GM12878 (cell line): ENCODE results near the gene EML3. TPM values are rescaled to one million over a fixed set of nuclear protein-coding genes. Genes with fewer than 3 reads are reported as not detected.
A peak's percentile ranks its signal among the peaks of the same experiment; 100 is the strongest.

Experiments
- BCL3 ChIP-seq: IDR thresholded peaks from 2 replicates; pipeline ENCODE4 v1.6.1; 2011; ENCODE audit warnings: borderline replicate concordance, low read depth, mild to moderate bottlenecking, moderate library complexity, low read length; ENCODE audit not compliant: insufficient read depth, poor library complexity, severe bottlenecking
- CBX5 ChIP-seq: sonication (generic); IDR thresholded peaks from 2 replicates; pipeline ENCODE4 v1.6.1; 2016; ENCODE audit warnings: low read depth, moderate library complexity, mild to moderate bottlenecking, inconsistent platforms
- CEBPB ChIP-seq, 2 experiments: fragments of 150-350 bp in 1 of 2; IDR thresholded peaks; 2 replicates each; pipeline ENCODE4 v1.6.1; 2012 to 2014; ENCODE audit warnings: low read depth in 2 of 2, low read length in 2 of 2, borderline replicate concordance in 1 of 2, inconsistent platforms in 1 of 2
- HSF1 ChIP-seq: fragments of 150-350 bp; IDR thresholded peaks from 2 replicates; pipeline ENCODE4 v1.6.1; 2014; ENCODE audit warnings: mild to moderate bottlenecking, low read depth, low read length
- JUNB ChIP-seq: IDR thresholded peaks from 2 replicates; pipeline ENCODE4 v1.6.1; 2016; ENCODE audit warnings: antibody characterized with exemption, mild to moderate bottlenecking
- JUND ChIP-seq: IDR thresholded peaks from 2 replicates; pipeline ENCODE4 v1.6.1; 2012; ENCODE audit warnings: low read depth, mild to moderate bottlenecking, low read length, improper control_type of control experiment, moderate library complexity
- MYB ChIP-seq: fragments of 150-350 bp; IDR thresholded peaks from 2 replicates; pipeline ENCODE4 v1.6.1; 2014; ENCODE audit warnings: mild to moderate bottlenecking, low read depth, low read length, borderline replicate concordance
- NBN ChIP-seq: fragments of 450-650 bp; IDR thresholded peaks from 2 replicates; pipeline ENCODE4 v1.6.1; 2016
- NFYB ChIP-seq: IDR thresholded peaks from 2 replicates; pipeline ENCODE4 v1.6.1; 2011; ENCODE audit warnings: low read depth, mild to moderate bottlenecking, low read length, improper control_type of control experiment, moderate library complexity; ENCODE audit not compliant: insufficient read depth
- NKRF ChIP-seq: fragments of 450-650 bp; conservative IDR thresholded peaks from 2 replicates; pipeline ENCODE4 v1.6.1; 2017; ENCODE audit warnings: mild to moderate bottlenecking, moderate library complexity
- RCOR1 ChIP-seq: conservative IDR thresholded peaks from 2 replicates; pipeline ENCODE4 v1.6.1; 2012; ENCODE audit warnings: low read depth, low read length, improper control_type of control experiment
- SIX5 ChIP-seq: IDR thresholded peaks from 2 replicates; pipeline ENCODE4 v1.6.1; 2011; ENCODE audit warnings: mild to moderate bottlenecking, low read depth, low read length, moderate library complexity; ENCODE audit not compliant: severe bottlenecking
- SP1 ChIP-seq: IDR thresholded peaks from one replicate; pipeline ENCODE4 v1.6.1; 2011; ENCODE audit warnings: low read depth, low read length
- TCF7 ChIP-seq: IDR thresholded peaks from 2 replicates; pipeline ENCODE4 v1.6.1; 2014; ENCODE audit warnings: antibody characterized with exemption, borderline replicate concordance
- USF2 ChIP-seq: IDR thresholded peaks from 2 replicates; pipeline ENCODE4 v1.6.1; 2011; ENCODE audit warnings: low read depth, low read length, improper control_type of control experiment, borderline replicate concordance
- YY1 ChIP-seq: IDR thresholded peaks from 2 replicates; pipeline ENCODE4 v1.6.1; 2011; ENCODE audit warnings: low read depth, mild to moderate bottlenecking, low read length
- ZBED1 ChIP-seq: IDR thresholded peaks from 2 replicates; pipeline ENCODE4 v1.6.1; 2016; ENCODE audit warnings: borderline replicate concordance
- ZBTB11 ChIP-seq: fragments of 450-650 bp; formaldehyde crosslinking; IDR thresholded peaks from 2 replicates; pipeline ENCODE4 v1.5.0; 2022; ENCODE audit warnings: mild to moderate bottlenecking, missing genetic modification characterization
- polyA plus RNA-seq, 11 experiments: library from polyadenylated mRNA; depleted of rRNA in 4 of 11; unstranded in 6 of 11; stranded (reverse) in 5 of 11; fragments of >200 nt; fragmentation: Nextera tagmentation in 4 of 11; fragmentation: Illumina TruSeq in 1 of 11; extraction: Ambion mirVana in 4 of 11; extraction: Trizol in 1 of 11; gene quantifications; 1 replicate in 1 of 11; 2 replicates in 10 of 11; pipeline versions ENCODE4 v1.2.1 to v1.2.3, GENCODE V29; 2011 to 2016; ENCODE audit warnings: inconsistent platforms in 2 of 11, missing spikeins in 2 of 11, low read depth in 1 of 11
- total RNA-seq, 4 experiments: library from RNA; depleted of rRNA in 3 of 4; stranded (reverse); fragments of >200 nt in 3 of 4; fragmentation: Illumina TruSeq in 1 of 4; extraction: Trizol in 1 of 4; gene quantifications; 2 replicates each; pipeline versions ENCODE4 v1.2.1 to v1.2.3, GENCODE V29; 2013 to 2021

EML3 gene
- total and polyA plus RNA-seq, 10 of the 15 experiments (the other 5 are each of a cell fraction or from before 2014, with no cell fraction given) = 0.58 to 82.5 (median 24.8) TPM

- peak; percentile 94 for TF ChIP-seq ZBTB11 (CRISPR knock-in tag)
- TF ChIP-seq SP1 = peak; percentile 92
- no peak for TF ChIP-seq RCOR1
- peak; percentile 98 for TF ChIP-seq NBN
- peak; percentile 76 for TF ChIP-seq SIX5
- peak; percentile 51; the same call in 1 of the 2 replicates for TF ChIP-seq ZBED1
- 0 out of 2 replicates have a peak, but pooled peaks have one; percentile 59 for TF ChIP-seq NKRF
- TF ChIP-seq NFYB = peak; percentile 87
- TF ChIP-seq USF2 = no peak
- TF ChIP-seq MYB = no peak
- TF ChIP-seq CEBPB (IDR thresholded peaks at IDR 0.05; ENCODE audit: borderline replicate concordance in 1 of 2, low read depth in 2 of 2, low read length in 2 of 2) = no peak
- TF ChIP-seq YY1 = peak; percentile 92
- no peak for TF ChIP-seq JUND
- TF ChIP-seq HSF1 = peak; percentile 82
- TF ChIP-seq TCF7 = no peak
- no peak for TF ChIP-seq JUNB
- TF ChIP-seq CBX5 = 0 out of 2 replicates have a peak, but pooled peaks have one; percentile 80
- no peak for TF ChIP-seq BCL3
Measured at GRCh38 chr11:62591448-62592145, 21.0 kb downstream of the EML3 start, which contains the start of gene TUT1 (continued).
